Neural progenitor cell (in vitro differentiated cells): ENCODE results near the gene PPCDC. TPM values are rescaled to one million over a fixed set of nuclear protein-coding genes. Genes with fewer than 3 reads are reported as not detected.

ENCODE experiments used
- DNase-seq: peaks from one replicate; pipeline ENCODE4 v3.0.0-alpha.2; 2016; ENCODE audit warnings: low spot score
- H2AFZ ChIP-seq: fragments of 200-600 bp; sonication (generic); replicated peaks from 2 replicates; pipeline ENCODE4 v1.6.1; 2016; ENCODE audit warnings: antibody characterized with exemption
- H3F3A ChIP-seq: fragments of 200-600 bp; sonication (generic); 2 replicates; pipeline ENCODE4 v1.6.1; 2016; ENCODE audit warnings: antibody characterized with exemption, low read depth
- H3K27ac ChIP-seq: fragments of 200-600 bp; sonication (generic); 2 replicates; pipeline ENCODE4 v1.5.1; 2016; ENCODE audit warnings: mild to moderate bottlenecking
- H3K27me3 ChIP-seq: fragments of 200-600 bp; sonication (generic); 2 replicates; pipeline ENCODE4 v1.6.1; 2016; ENCODE audit warnings: mild to moderate bottlenecking, moderate library complexity
- H3K36me3 ChIP-seq: fragments of 200-600 bp; sonication (generic); 2 replicates; pipeline ENCODE4 v1.5.1; 2016
- H3K4me1 ChIP-seq: fragments of 200-600 bp; sonication (generic); 2 replicates; pipeline ENCODE4 v1.6.1; 2016; ENCODE audit warnings: mixed run types
- H3K4me2 ChIP-seq: fragments of 200-600 bp; sonication (generic); 2 replicates; pipeline ENCODE4 v1.6.1; 2016
- H3K4me3 ChIP-seq: fragments of 200-600 bp; sonication (generic); 2 replicates; pipeline ENCODE4 v1.5.1; 2016
- H3K79me2 ChIP-seq: fragments of 200-600 bp; sonication (generic); 2 replicates; pipeline ENCODE4 v1.6.1; 2016; ENCODE audit warnings: low read depth
- H3K9ac ChIP-seq: fragments of 200-600 bp; sonication (generic); 2 replicates; pipeline ENCODE4 v1.6.1; 2016
- H3K9me3 ChIP-seq: fragments of 200-600 bp; sonication (generic); 2 replicates; pipeline ENCODE4 v1.5.1; 2016; ENCODE audit warnings: low read depth
- H4K20me1 ChIP-seq: fragments of 200-600 bp; sonication (generic); 2 replicates; pipeline ENCODE4 v1.6.1; 2016; ENCODE audit warnings: low read depth
- H3K27ac Mint-ChIP-seq: 3 replicates; pipeline ENCODE4 v1.8.0; 2021; ENCODE audit warnings: mixed read lengths
- H3K27me3 Mint-ChIP-seq: 2 replicates; pipeline ENCODE4 v1.8.0; 2022; ENCODE audit warnings: low read depth, mild to moderate bottlenecking, inconsistent platforms, moderate library complexity, mixed read lengths; ENCODE audit not compliant: insufficient read depth
- H3K36me3 Mint-ChIP-seq: 3 replicates; pipeline ENCODE4 v1.8.0; 2021; ENCODE audit warnings: mixed read lengths
- H3K4me1 Mint-ChIP-seq: 3 replicates; pipeline ENCODE4 v1.8.0; 2021; ENCODE audit warnings: mixed read lengths
- H3K4me3 Mint-ChIP-seq: 3 replicates; pipeline ENCODE4 v1.8.0; 2021; ENCODE audit warnings: mild to moderate bottlenecking, moderate library complexity, mixed read lengths
- H3K9me3 Mint-ChIP-seq: 3 replicates; pipeline ENCODE4 v1.8.0; 2020; ENCODE audit warnings: mixed read lengths
- CTCF ChIP-seq: fragments of 200-600 bp; sonication (generic); IDR thresholded peaks from 2 replicates; pipeline ENCODE4 v1.5.1; 2017; ENCODE audit warnings: antibody characterized with exemption, mild to moderate bottlenecking
- EZH2 ChIP-seq: fragments of 200-600 bp; sonication (generic); IDR thresholded peaks from 2 replicates; pipeline ENCODE4 v1.6.1; 2017; ENCODE audit warnings: antibody characterized with exemption, mild to moderate bottlenecking, moderate library complexity
- EZH2phosphoT487 ChIP-seq: fragments of 200-600 bp; sonication (generic); IDR thresholded peaks from 2 replicates; pipeline ENCODE4 v1.6.1; 2017; ENCODE audit warnings: antibody characterized with exemption
- total RNA-seq: library from RNA; depleted of rRNA; stranded (reverse); fragments of >200 nt; gene quantifications from 2 replicates; pipeline ENCODE4 v1.2.3, GENCODE V29; 2015; ENCODE audit warnings: low replicate concordance

The PPCDC gene
- total RNA-seq, 1 donor from 2014 or later, result 15.8 TPM

GRCh38 chr15:74983725-74984231, 39.6 kb upstream of the PPCDC start:
- no peak overlapping the region for H3K27ac Mint-ChIP-seq

GRCh38 chr15:74988007-74988800, 35.2 kb upstream of the PPCDC start:
- Mint-ChIP-seq H3K4me1 (no peaks in the 10 kb centered on the region), H3K27ac (no peak overlapping the region), H3K4me3 (no peak overlapping the region), H3K9me3 (no peaks in the 10 kb centered on the region), H3K27me3 (peaks cover 16% of the 10 kb centered on the region), H3K36me3 (no peaks in the 10 kb centered on the region)
- no peak overlapping the region for H3K4me3 ChIP-seq
- no peak overlapping the region for H3K27ac ChIP-seq
- H3K4me1 ChIP-seq, result no peaks in the 10 kb centered on the region
- peak; percentile 63 for TF ChIP-seq CTCF
- TF ChIP-seq EZH2, result no peak
- H3K79me2 ChIP-seq, result no peaks in the 10 kb centered on the region
- peak; percentile 63 for DNase-seq
- H3K36me3 ChIP-seq, result no peaks in the 10 kb centered on the region
- no peak overlapping the region for H2AFZ ChIP-seq
- H3K9me3 ChIP-seq, result no peaks in the 10 kb centered on the region
- no peak overlapping the region for H3K9ac ChIP-seq
- H3F3A ChIP-seq, result no peaks in the 10 kb centered on the region
- H4K20me1 ChIP-seq, result no peaks in the 10 kb centered on the region
- H3K27me3 ChIP-seq, result peaks cover 29% of the 10 kb centered on the region
- H3K4me2 ChIP-seq, result no peak overlapping the region

More at GRCh38 chr15:74983725-74984231, 39.6 kb upstream of the PPCDC start:
- no peak for DNase-seq
- no peak overlapping the region for H3K4me2 ChIP-seq
- no peak overlapping the region for H2AFZ ChIP-seq
- H3K36me3 ChIP-seq, result no peaks in the 10 kb centered on the region
- H3F3A ChIP-seq, result no peaks in the 10 kb centered on the region
- H3K79me2 ChIP-seq, result no peaks in the 10 kb centered on the region
- no peak overlapping the region for H3K4me3 ChIP-seq
- no peak overlapping the region for H3K27ac ChIP-seq
- no peaks in the 10 kb centered on the region for H4K20me1 ChIP-seq
- Mint-ChIP-seq H3K4me3 (no peak overlapping the region), H3K4me1 (peaks cover 3% of the 10 kb centered on the region), H3K27me3 (peaks cover 22% of the 10 kb centered on the region), H3K9me3 (no peaks in the 10 kb centered on the region), H3K36me3 (no peaks in the 10 kb centered on the region)
- no peaks in the 10 kb centered on the region for H3K4me1 ChIP-seq
- no peak overlapping the region for H3K9ac ChIP-seq
- H3K9me3 ChIP-seq, result no peaks in the 10 kb centered on the region
- H3K27me3 ChIP-seq, result no peaks in the 10 kb centered on the region
- TF ChIP-seq EZH2 (no peak), CTCF (no peak), EZH2phosphoT487 (no peak)

GRCh38 chr15:74989527-74989926, 33.9 kb upstream of the PPCDC start:
- TF ChIP-seq EZH2 (no peak), CTCF (no peak), EZH2phosphoT487 (no peak)
- Mint-ChIP-seq H3K4me3 (no peak overlapping the region), H3K36me3 (no peaks in the 10 kb centered on the region), H3K9me3 (no peaks in the 10 kb centered on the region), H3K4me1 (no peaks in the 10 kb centered on the region), H3K27me3 (peaks cover 14% of the 10 kb centered on the region), H3K27ac (no peak overlapping the region)
- Histone ChIP-seq H3K4me3 (no peak overlapping the region), H3K9me3 (no peaks in the 10 kb centered on the region), H3K79me2 (no peaks in the 10 kb centered on the region), H2AFZ (no peak overlapping the region), H3K36me3 (no peaks in the 10 kb centered on the region), H4K20me1 (peaks cover 6% of the 10 kb centered on the region), H3K4me1 (no peaks in the 10 kb centered on the region), H3F3A (no peaks in the 10 kb centered on the region), H3K27me3 (peaks cover 29% of the 10 kb centered on the region), H3K4me2 (no peak overlapping the region), H3K9ac (no peak overlapping the region), H3K27ac (no peak overlapping the region)
- no peak for DNase-seq
